Activated CD8-positive, alpha-beta memory T cell treated with anti-CD3 and anti-CD28 coated beads, Interleukin-2, amount 50 U/mL, for 1 hour (primary cell): Measurements from ENCODE around the gene PIM3.
A peak's percentile ranks its signal among the peaks of the same experiment; 100 is the strongest.

ENCODE experiments used
- DNase-seq: peaks from one replicate; pipeline ENCODE4 v3.0.0-alpha.2; 2020; ENCODE audit errors: extremely low read depth

The PIM3 gene

GRCh38 chr22:50000587-50001387, 40.2 kb downstream of the PIM3 start:
- no peak for DNase-seq

- DNase-seq: no peak
Observed at GRCh38 chr22:50001388-50002231, 41.0 kb downstream of the PIM3 start.

GRCh38 chr22:50002791-50003190, 42.2 kb downstream of the PIM3 start:
- DNase-seq: no peak

- DNase-seq: no peak
Observed at GRCh38 chr22:50004918-50005317, 44.3 kb downstream of the PIM3 start.

GRCh38 chr22:50007057-50007511, 46.5 kb downstream of the PIM3 start:
- DNase-seq: no peak

- no peak for DNase-seq
Observed at GRCh38 chr22:50008151-50009040, 47.8 kb downstream of the PIM3 start.

- no peak for DNase-seq
Observed at GRCh38 chr22:50009251-50009650, 48.7 kb downstream of the PIM3 start.

GRCh38 chr22:50009765-50010675, 49.4 kb downstream of the PIM3 start:
- no peak for DNase-seq

GRCh38 chr22:50010676-50011446, 50.3 kb downstream of the PIM3 start:
- peak; percentile 28 for DNase-seq

- DNase-seq: no peak
Observed at GRCh38 chr22:50011447-50012210, 51.1 kb downstream of the PIM3 start.

- no peak for DNase-seq
Observed at GRCh38 chr22:50012211-50013181, 51.9 kb downstream of the PIM3 start, which contains the start of gene IL17REL. TSS of gene IL17REL (minus strand) at chr22:50012765. CDS start at chr22:50012646, 119 bp downstream.
